ENCODE data around the gene LRRC71. TPM values are rescaled to one million over a fixed set of nuclear protein-coding genes. Genes with fewer than 3 reads are reported as not detected.
A peak's percentile ranks its signal among the peaks of the same experiment; 100 is the strongest.

LRRC71 gene
- total RNA-seq, 4 donors from 2014 or later: not detected

DNA sequence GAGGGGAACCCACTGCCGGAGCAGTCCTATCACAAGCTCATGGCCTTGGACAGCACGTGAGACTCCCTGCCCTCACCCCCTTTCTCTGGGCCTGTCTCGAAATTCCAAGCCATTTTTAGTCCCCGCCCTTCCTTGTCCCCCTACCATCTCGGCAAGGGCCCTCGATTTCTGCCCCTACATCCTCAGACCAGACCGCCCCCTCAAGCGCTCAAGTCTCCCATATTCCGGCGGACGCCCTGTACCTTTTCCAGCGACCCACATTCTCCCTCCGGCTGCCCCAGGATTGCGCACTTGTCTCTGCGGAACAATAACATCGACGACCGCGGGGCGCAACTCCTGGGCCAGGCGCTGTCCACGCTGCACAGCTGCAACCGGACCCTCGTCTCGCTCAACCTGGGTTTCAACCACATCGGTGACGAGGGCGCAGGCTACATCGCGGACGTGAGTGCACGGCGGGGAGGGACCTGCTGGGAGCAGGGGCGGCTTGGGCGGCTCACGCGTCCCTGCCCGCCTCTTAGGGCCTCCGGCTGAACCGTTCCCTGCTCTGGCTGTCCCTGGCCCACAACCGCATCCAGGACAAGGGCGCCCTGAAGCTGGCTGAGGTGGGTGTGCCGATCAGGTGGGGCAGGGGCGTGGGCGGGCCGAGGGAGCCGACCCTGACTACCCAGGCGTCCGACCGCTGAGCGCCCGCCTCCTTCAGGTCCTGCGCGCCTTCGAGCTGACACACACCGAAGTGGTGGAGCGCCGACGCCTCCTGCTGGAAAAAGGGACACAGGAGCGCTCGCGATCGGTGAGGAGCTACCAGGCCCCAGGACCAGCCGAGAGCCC, 7.0 kb downstream of the LRRC71 start:
- Histone ChIP-seq H3K27ac (no peak overlapping the region), H3K9me3 (no peaks in the 10 kb centered on the region), H3K36me3 (no peaks in the 10 kb centered on the region), H3K4me1 (peaks cover 24% of the 10 kb centered on the region), H3K4me3 (peak overlapping the region; percentile 14), H3K27me3 (peaks cover 70% of the 10 kb centered on the region)
- TF ChIP-seq, protein P1, sequence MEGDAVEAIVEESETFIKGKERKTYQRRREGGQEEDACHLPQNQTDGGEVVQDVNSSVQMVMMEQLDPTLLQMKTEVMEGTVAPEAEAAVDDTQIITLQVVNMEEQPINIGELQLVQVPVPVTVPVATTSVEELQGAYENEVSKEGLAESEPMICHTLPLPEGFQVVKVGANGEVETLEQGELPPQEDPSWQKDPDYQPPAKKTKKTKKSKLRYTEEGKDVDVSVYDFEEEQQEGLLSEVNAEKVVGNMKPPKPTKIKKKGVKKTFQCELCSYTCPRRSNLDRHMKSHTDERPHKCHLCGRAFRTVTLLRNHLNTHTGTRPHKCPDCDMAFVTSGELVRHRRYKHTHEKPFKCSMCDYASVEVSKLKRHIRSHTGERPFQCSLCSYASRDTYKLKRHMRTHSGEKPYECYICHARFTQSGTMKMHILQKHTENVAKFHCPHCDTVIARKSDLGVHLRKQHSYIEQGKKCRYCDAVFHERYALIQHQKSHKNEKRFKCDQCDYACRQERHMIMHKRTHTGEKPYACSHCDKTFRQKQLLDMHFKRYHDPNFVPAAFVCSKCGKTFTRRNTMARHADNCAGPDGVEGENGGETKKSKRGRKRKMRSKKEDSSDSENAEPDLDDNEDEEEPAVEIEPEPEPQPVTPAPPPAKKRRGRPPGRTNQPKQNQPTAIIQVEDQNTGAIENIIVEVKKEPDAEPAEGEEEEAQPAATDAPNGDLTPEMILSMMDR (IDR thresholded peaks at IDR 0.05): peak; percentile 2 to 58
- TF ChIP-seq EP300 (IDR thresholded peaks at IDR 0.05) (no peak), POLR2AphosphoS5 (IDR thresholded peaks at IDR 0.05) (no peak), POLR2A (IDR thresholded peaks at IDR 0.05) (no peak)
- no peak for DNase-seq (ENCODE audit: low spot score in 2 of 2)
- WGBS: 12% methylated on average over 37 of the region's 64 CpGs

DNA sequence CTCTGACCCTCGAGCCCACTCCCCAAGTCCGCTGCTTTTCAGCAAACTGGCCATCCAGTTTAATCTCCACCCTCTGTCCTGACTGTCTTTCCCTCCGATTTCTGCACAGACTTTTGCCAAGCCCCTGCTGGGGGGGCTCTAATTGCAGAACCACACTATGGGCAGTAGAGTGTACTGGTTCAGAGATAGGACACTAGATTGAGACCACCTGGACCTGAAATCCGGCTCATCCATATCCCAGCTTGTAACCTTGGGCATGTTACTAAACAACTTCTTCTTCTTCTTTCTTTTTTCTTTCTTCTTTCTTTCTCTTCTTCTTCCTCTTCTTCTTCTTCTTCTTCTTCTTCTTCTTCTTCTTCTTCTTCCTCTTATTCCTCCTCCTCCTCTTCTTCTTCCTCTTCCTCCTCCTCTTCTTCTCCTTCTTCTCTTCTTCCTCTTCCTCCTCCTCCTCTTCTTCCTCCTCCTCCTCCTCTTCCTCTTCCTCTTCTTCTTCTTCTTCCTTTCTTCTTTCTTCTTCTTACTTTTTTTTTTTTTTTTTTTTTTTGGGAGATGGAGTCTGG, 7.7 kb downstream of the LRRC71 start:
- Histone ChIP-seq H3K4me1 (peaks cover 24% of the 10 kb centered on the region), H3K4me3 (peak overlapping the region; percentile 14), H3K36me3 (no peaks in the 10 kb centered on the region), H3K9me3 (no peaks in the 10 kb centered on the region), H3K27me3 (peaks cover 64% of the 10 kb centered on the region), H3K27ac (no peak overlapping the region)
- DNase-seq (ENCODE audit: low spot score in 2 of 2): no peak
- TF ChIP-seq, protein P1 (IDR thresholded peaks at IDR 0.05): no peak
- TF ChIP-seq POLR2AphosphoS5 (IDR thresholded peaks at IDR 0.05): no peak
- no peak for TF ChIP-seq EP300 (IDR thresholded peaks at IDR 0.05)
- TF ChIP-seq POLR2A (IDR thresholded peaks at IDR 0.05): no peak
- 15% methylated on average over 4 of the region's 4 CpGs for WGBS

DNA sequence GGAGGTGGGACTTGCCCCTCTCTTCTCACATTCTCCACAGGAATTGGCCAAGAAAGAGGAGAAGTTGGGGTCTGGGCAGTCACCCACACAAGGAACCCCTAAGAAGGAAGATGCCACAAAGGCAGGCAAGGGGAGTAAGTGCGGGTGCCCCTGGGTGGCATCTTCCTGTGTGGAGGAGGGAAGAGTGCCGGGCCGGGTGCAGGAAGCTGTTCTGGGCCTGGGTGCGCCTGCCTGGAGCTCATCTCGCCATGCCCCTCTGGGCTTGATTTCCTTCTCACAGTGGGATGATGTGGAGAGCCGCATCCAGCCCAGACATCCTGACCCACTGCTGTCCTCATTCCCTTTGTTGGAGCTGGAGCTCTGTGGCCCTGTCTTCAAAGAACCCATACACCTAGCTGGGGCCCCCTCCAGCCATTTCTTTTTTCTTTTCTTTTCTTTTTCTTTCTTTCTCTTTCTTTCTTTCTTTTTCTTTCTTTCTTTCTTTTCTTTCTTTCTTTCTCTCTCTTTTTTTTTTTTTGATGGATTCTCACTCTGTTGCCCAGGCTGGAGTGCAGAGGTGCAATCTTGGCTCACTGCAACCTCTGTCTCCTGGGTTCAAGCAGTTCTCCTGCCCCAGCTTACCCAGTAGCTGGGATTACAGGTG, 9.3 kb downstream of the LRRC71 start:
- TF ChIP-seq POLR2AphosphoS5 (IDR thresholded peaks at IDR 0.05) (no peak), EP300 (IDR thresholded peaks at IDR 0.05) (no peak), POLR2A (IDR thresholded peaks at IDR 0.05) (no peak)

DNA sequence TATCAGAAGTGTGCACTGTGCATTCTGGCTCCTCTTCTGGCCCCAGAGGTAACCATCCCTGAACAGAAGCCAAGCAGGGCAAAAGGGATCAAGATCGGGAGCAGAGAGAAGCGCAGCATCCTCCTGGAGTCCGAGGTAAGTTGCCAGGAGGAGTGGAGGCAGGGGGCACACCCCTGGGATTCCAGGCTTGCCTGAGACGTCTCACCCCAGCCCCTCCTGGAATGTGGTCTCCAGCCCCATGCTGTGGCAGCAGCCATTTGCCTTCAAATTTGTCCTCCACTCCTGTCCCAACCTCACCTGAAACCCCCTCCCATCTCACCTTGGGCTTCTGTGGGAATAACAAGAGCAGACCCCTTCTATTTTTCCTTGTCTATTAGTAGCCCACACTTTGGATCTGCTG, 10.1 kb downstream of the LRRC71 start:
- no peaks in the 10 kb centered on the region for H3K9me3 ChIP-seq
- peaks cover 7% of the 10 kb centered on the region for H3K36me3 ChIP-seq
- no CpG with 5 or more reads among the region's 4 CpGs for WGBS
- peaks cover 10% of the 10 kb centered on the region for H3K4me1 ChIP-seq
- TF ChIP-seq, protein P1 (IDR thresholded peaks at IDR 0.05): no peak
- TF ChIP-seq POLR2A (IDR thresholded peaks at IDR 0.05) (no peak), EP300 (IDR thresholded peaks at IDR 0.05) (no peak), POLR2AphosphoS5 (IDR thresholded peaks at IDR 0.05) (no peak)
- H3K27ac ChIP-seq: no peak overlapping the region
- H3K27me3 ChIP-seq: peaks cover 40% of the 10 kb centered on the region
- DNase-seq (ENCODE audit: low spot score in 2 of 2): no peak
- no peak overlapping the region for H3K4me3 ChIP-seq

More for the DNA sequence above, 9.3 kb downstream of the LRRC71 start:
- no peak overlapping the region for H3K4me3 ChIP-seq
- peaks cover 10% of the 10 kb centered on the region for H3K4me1 ChIP-seq
- H3K27me3 ChIP-seq: peaks cover 48% of the 10 kb centered on the region
- 49% methylated on average over 6 of the region's 6 CpGs for WGBS
- no peaks in the 10 kb centered on the region for H3K36me3 ChIP-seq
- no peak overlapping the region for H3K27ac ChIP-seq
- H3K9me3 ChIP-seq: no peaks in the 10 kb centered on the region
- DNase-seq (ENCODE audit: low spot score in 2 of 2): no peak

DNA sequence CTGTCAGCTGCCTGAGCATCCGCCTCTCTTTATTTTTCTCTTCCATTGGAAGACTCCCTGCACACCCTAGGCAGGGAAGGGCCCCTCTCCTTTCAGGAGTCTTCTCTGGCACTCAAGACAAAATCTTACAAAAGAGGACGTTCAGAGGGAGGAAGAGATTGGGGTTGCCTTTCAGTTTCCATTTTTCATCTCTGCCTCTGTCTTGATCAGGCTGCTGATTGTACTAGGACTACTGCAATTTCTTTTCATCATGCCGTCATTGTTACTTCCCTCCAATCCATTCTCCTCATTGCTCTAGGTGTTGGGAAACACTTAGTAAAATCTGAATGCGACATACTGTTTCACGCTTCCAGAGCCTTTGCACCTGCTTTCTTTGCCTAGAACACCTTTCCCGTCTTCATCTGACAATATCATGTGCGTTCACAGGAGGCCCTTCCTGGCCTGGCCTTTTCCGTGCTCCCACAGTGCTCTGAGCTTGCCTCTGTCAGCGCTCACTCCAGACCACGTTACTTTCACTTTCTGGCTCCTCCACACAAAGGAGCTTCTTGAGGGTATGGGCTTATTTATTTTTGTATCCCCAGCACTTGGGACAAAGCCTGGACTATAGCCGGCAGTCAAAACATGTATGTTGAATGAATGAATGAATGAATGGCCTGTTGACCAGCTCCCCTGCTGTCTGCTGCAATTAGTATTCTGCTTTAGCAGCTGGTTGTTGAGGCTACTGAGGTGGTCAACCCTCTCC, 10.9 kb downstream of the LRRC71 start:
- 65% methylated on average over 11 of the region's 11 CpGs for WGBS
- no peak for TF ChIP-seq POLR2A (IDR thresholded peaks at IDR 0.05)
- no peak for TF ChIP-seq POLR2AphosphoS5 (IDR thresholded peaks at IDR 0.05)
- no peak for TF ChIP-seq EP300 (IDR thresholded peaks at IDR 0.05)
- TF ChIP-seq, protein P1 (IDR thresholded peaks at IDR 0.05): no peak
- Histone ChIP-seq H3K4me3 (no peak overlapping the region), H3K9me3 (no peaks in the 10 kb centered on the region), H3K4me1 (peaks cover 8% of the 10 kb centered on the region), H3K27me3 (peaks cover 32% of the 10 kb centered on the region), H3K27ac (no peak overlapping the region), H3K36me3 (peaks cover 14% of the 10 kb centered on the region)
- no peak for DNase-seq (ENCODE audit: low spot score in 2 of 2)
